Epithelial cell of proximal tubule (primary cell): ENCODE results near the gene CNTN5. TPM values are rescaled to one million over a fixed set of nuclear protein-coding genes. Genes with fewer than 3 reads are reported as not detected.

Experiments
- DNase-seq: peaks from one replicate; pipeline ENCODE4 v3.0.0-alpha.2; 2011; ENCODE audit warnings: low read depth
- H3K4me3 ChIP-seq: 2 replicates; pipeline ENCODE4 v1.5.1; 2011; ENCODE audit warnings: low read depth, mild to moderate bottlenecking, low read length
- total RNA-seq: library from RNA; depleted of rRNA; stranded (reverse); fragments of >200 nt; gene quantifications from 2 replicates; pipeline ENCODE4 v1.2.3, GENCODE V29; 2015
- TF ChIP-seq, protein P1 (sequence below): conservative IDR thresholded peaks from 2 replicates; pipeline ENCODE4 v1.5.1; 2012; ENCODE audit warnings: low read depth, mild to moderate bottlenecking, low read length

Gene CNTN5
- total RNA-seq, 1 donor from 2014 or later: not detected

DNA sequence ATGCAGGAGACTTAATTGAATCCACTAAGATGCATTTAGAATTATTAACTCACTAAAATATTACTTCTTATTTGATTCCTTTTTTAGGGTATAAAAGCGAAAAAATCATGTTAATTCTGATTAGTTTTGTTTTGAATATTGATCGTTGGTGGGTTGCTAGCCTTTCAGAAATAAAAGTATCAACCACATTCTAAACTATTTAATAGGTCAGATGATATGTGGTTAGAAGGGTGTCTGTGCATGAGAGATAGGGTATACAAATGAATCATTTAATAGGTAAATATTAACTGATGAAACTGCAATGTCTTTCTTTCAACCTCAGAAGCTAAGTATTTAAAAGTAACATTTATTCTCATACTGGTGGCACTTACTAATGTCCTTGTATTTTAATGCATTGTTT is 515.1 kb downstream of the CNTN5 start:
- no peak for DNase-seq
- no peak overlapping the region for H3K4me3 ChIP-seq
- TF ChIP-seq, protein P1, sequence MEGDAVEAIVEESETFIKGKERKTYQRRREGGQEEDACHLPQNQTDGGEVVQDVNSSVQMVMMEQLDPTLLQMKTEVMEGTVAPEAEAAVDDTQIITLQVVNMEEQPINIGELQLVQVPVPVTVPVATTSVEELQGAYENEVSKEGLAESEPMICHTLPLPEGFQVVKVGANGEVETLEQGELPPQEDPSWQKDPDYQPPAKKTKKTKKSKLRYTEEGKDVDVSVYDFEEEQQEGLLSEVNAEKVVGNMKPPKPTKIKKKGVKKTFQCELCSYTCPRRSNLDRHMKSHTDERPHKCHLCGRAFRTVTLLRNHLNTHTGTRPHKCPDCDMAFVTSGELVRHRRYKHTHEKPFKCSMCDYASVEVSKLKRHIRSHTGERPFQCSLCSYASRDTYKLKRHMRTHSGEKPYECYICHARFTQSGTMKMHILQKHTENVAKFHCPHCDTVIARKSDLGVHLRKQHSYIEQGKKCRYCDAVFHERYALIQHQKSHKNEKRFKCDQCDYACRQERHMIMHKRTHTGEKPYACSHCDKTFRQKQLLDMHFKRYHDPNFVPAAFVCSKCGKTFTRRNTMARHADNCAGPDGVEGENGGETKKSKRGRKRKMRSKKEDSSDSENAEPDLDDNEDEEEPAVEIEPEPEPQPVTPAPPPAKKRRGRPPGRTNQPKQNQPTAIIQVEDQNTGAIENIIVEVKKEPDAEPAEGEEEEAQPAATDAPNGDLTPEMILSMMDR: no peak

- TF ChIP-seq, protein P1: no peak
- DNase-seq: no peak
- no peak overlapping the region for H3K4me3 ChIP-seq
Observed at GRCh38 chr11:99537681-99538080, 516.9 kb downstream of the CNTN5 start.

- H3K4me3 ChIP-seq: no peak overlapping the region
- no peak for DNase-seq
- TF ChIP-seq, protein P1: no peak
Observed at GRCh38 chr11:99545616-99546015, 524.9 kb downstream of the CNTN5 start.

DNA sequence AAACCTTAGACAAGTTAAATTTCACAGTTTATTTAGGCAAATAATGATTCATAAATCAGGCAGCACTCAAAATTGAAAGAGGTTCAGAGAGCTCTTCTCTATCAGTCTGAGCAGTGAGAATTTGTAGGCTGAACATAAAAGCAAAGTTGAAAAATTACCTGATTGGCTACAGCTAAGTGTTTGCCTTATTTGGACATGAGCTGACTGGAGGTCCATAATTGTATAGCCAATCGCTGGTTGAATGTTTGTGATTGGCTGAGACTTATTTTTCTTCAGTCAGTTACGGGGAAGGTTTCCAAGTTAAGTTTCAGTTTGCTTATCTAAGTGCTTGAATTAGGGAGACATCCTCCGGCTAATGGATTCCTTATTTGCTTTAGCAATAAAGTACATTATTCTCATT is 527.5 kb downstream of the CNTN5 start:
- DNase-seq: no peak
- no peak overlapping the region for H3K4me3 ChIP-seq
- TF ChIP-seq, protein P1: no peak

- TF ChIP-seq, protein P1: no peak
- no peak for DNase-seq
Observed at GRCh38 chr11:99554232-99554903, 533.6 kb downstream of the CNTN5 start.

DNA sequence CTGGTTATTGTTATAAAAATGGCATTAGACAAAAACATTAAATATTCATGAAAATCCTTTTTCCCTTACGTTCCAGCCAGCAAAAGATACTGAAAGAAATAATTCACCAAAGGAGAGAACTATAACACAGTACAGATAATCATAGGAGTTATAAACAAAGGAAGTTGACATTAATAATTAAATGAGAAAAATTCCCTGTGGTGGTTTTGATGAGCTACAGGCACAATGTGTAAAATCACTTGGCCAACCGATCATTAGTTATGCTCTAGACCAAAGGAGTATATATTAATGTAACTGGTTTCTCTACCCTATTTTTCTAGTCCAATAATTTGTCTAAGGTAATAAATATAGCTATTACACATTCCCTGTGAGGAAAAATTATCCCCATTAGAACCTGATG is 534.7 kb downstream of the CNTN5 start:
- TF ChIP-seq, protein P1: no peak
- no peak overlapping the region for H3K4me3 ChIP-seq
- no peak for DNase-seq

More at GRCh38 chr11:99554232-99554903, 533.6 kb downstream of the CNTN5 start:
- H3K4me3 ChIP-seq: no peak overlapping the region

DNA sequence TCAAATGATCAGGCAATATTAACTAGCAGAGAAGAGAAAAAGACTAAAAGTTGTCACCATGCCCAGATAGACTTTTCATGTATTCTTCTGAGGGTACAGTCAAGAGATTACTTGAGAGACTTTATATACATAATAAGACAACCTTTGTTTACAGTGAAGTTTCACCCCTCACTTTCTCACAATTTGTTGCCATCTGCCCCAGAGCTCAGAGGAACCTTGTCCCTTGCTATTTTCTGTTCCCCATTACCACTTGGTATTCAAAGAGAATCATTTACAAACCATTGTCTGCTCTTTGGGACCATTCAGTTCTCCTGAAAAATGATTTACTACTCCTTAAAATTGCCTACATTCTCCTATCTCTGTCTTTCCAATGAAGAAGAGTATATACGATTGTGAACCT is 544.6 kb downstream of the CNTN5 start:
- no peak overlapping the region for H3K4me3 ChIP-seq
- TF ChIP-seq, protein P1: no peak
- no peak for DNase-seq
